WTC11 (cell line): ENCODE results near the gene TMEM144. TPM values are rescaled to one million over a fixed set of nuclear protein-coding genes. Genes with fewer than 3 reads are reported as not detected.

Experiments
- ATAC-seq: fragments of 200-7000 bp; cut with Tn5 transposase; 2 replicates; pipeline ENCODE4 v1.10.0; 2021; ENCODE audit warnings: mild to moderate bottlenecking, moderate library complexity
- CTCF ChIA-PET: fragments of 300-600 bp; sonication (Branson Sonifier 250); formaldehyde crosslinking; loops from one replicate; lab custom pipeline; 2021; ENCODE audit warnings: antibody characterized with exemption; lab: Charles Lee
- POLR2A ChIA-PET: fragments of 350-600 bp; sonication (Branson Sonifier 250); formaldehyde crosslinking; loops from one replicate; lab custom pipeline; 2021; ENCODE audit warnings: antibody characterized with exemption; lab: Charles Lee
- DNase-seq: peaks from one replicate; pipeline ENCODE4 v3.0.0; 2021; ENCODE audit warnings: low spot score
- H3K27ac Mint-ChIP-seq: 2 replicates; pipeline ENCODE4 v1.8.0; 2021; ENCODE audit warnings: mixed read lengths
- H3K27me3 Mint-ChIP-seq: 2 replicates; pipeline ENCODE4 v1.8.0; 2021; ENCODE audit warnings: low read depth, mild to moderate bottlenecking, moderate library complexity, mixed read lengths
- H3K36me3 Mint-ChIP-seq: 2 replicates; pipeline ENCODE4 v1.8.0; 2021; ENCODE audit warnings: mixed read lengths
- H3K4me1 Mint-ChIP-seq: 2 replicates; pipeline ENCODE4 v1.8.0; 2022; ENCODE audit warnings: mixed read lengths
- H3K4me3 Mint-ChIP-seq: 2 replicates; pipeline ENCODE4 v1.8.0; 2021; ENCODE audit warnings: mild to moderate bottlenecking, moderate library complexity, mixed read lengths
- H3K9me3 Mint-ChIP-seq: 2 replicates; pipeline ENCODE4 v1.8.0; 2021; ENCODE audit warnings: mixed read lengths
- ATF1 ChIP-seq: sonication (generic); formaldehyde crosslinking; IDR thresholded peaks from 2 replicates; pipeline ENCODE4 v1.8.1; 2023; ENCODE audit warnings: mild to moderate bottlenecking, moderate library complexity, missing genetic modification reagents
- GABPB1 ChIP-seq: sonication (generic); formaldehyde crosslinking; IDR thresholded peaks from 2 replicates; pipeline ENCODE4 v1.8.1; 2023; ENCODE audit warnings: mild to moderate bottlenecking, missing genetic modification reagents
- JAZF1 ChIP-seq: fragments of 250-450 bp; sonication (Bioruptor Pico); IDR thresholded peaks from 2 replicates; pipeline ENCODE4 v1.9.0; 2021; ENCODE audit warnings: moderate library complexity, mild to moderate bottlenecking, inconsistent platforms
- KAT7 ChIP-seq: sonication (generic); formaldehyde crosslinking; IDR thresholded peaks from 2 replicates; pipeline ENCODE4 v1.8.1; 2023; ENCODE audit warnings: missing genetic modification reagents, mild to moderate bottlenecking, borderline replicate concordance
- NFATC4 ChIP-seq: fragments of 250-450 bp; sonication (Bioruptor Pico); IDR thresholded peaks from 2 replicates; pipeline ENCODE4 v1.9.0; 2021; ENCODE audit warnings: mild to moderate bottlenecking
- NFE2L1 ChIP-seq: sonication (generic); formaldehyde crosslinking; IDR thresholded peaks from 2 replicates; pipeline ENCODE4 v1.8.1; 2023; ENCODE audit warnings: missing genetic modification reagents
- NR1H2 ChIP-seq: sonication (generic); formaldehyde crosslinking; IDR thresholded peaks from 2 replicates; pipeline ENCODE4 v1.9.0; 2021; ENCODE audit warnings: mild to moderate bottlenecking, moderate library complexity, missing genetic modification reagents
- PRRX2 ChIP-seq: fragments of 250-450 bp; sonication (Bioruptor Pico); IDR thresholded peaks from 2 replicates; pipeline ENCODE4 v1.8.0; 2021; ENCODE audit warnings: mild to moderate bottlenecking
- SMAD4 ChIP-seq: sonication (generic); formaldehyde crosslinking; IDR thresholded peaks from 2 replicates; pipeline ENCODE4 v1.8.0; 2022; ENCODE audit warnings: mild to moderate bottlenecking, missing genetic modification reagents
- TEAD1 ChIP-seq: sonication (generic); formaldehyde crosslinking; IDR thresholded peaks from 2 replicates; pipeline ENCODE4 v1.8.0; 2022; ENCODE audit warnings: mild to moderate bottlenecking, missing genetic modification reagents
- TEAD4 ChIP-seq: sonication (generic); formaldehyde crosslinking; IDR thresholded peaks from 2 replicates; pipeline ENCODE4 v1.8.0; 2022; ENCODE audit warnings: mild to moderate bottlenecking, missing genetic modification reagents
- ZNF121 ChIP-seq: sonication (generic); formaldehyde crosslinking; IDR thresholded peaks from 2 replicates; pipeline ENCODE4 v1.8.0; 2023; ENCODE audit warnings: missing genetic modification reagents
- ZNF317 ChIP-seq: sonication (generic); formaldehyde crosslinking; IDR thresholded peaks from 2 replicates; pipeline ENCODE4 v1.8.1; 2023; ENCODE audit warnings: low read depth, mild to moderate bottlenecking, moderate library complexity, missing genetic modification reagents, borderline replicate concordance
- total RNA-seq: library from RNA; stranded (reverse); gene quantifications from 3 replicates; pipeline ENCODE4 v1.2.3, GENCODE V29; 2021
- TF ChIP-seq, protein P1 (sequence below): sonication (generic); formaldehyde crosslinking; IDR thresholded peaks from 2 replicates; pipeline ENCODE4 v1.8.0; 2022; ENCODE audit warnings: mild to moderate bottlenecking, missing genetic modification reagents
- TF ChIP-seq, protein P2 (sequence below): sonication (generic); formaldehyde crosslinking; IDR thresholded peaks from 2 replicates; pipeline ENCODE4 v1.8.1; 2022; ENCODE audit warnings: low read depth, mild to moderate bottlenecking, moderate library complexity, missing genetic modification reagents, borderline replicate concordance
- TF ChIP-seq, protein P3 (sequence below): sonication (generic); formaldehyde crosslinking; IDR thresholded peaks from 2 replicates; pipeline ENCODE4 v1.8.0; 2022; ENCODE audit warnings: mild to moderate bottlenecking, missing genetic modification reagents
- TF ChIP-seq, protein P4 (sequence below): fragments of 250-450 bp; sonication (Bioruptor Pico); IDR thresholded peaks from 2 replicates; pipeline ENCODE4 v1.9.0; 2021; ENCODE audit warnings: mild to moderate bottlenecking
- TF ChIP-seq, protein P5 (sequence below): sonication (generic); formaldehyde crosslinking; IDR thresholded peaks from 2 replicates; pipeline ENCODE4 v1.8.1; 2023; ENCODE audit warnings: mild to moderate bottlenecking, missing genetic modification reagents, moderate library complexity
- TF ChIP-seq, protein P6 (sequence below): sonication (generic); formaldehyde crosslinking; IDR thresholded peaks from 2 replicates; pipeline ENCODE4 v1.8.0; 2023; ENCODE audit warnings: mild to moderate bottlenecking, missing genetic modification reagents

The TMEM144 gene
- total RNA-seq, 1 experiment from 2014 or later, result 3.8 TPM

DNA sequence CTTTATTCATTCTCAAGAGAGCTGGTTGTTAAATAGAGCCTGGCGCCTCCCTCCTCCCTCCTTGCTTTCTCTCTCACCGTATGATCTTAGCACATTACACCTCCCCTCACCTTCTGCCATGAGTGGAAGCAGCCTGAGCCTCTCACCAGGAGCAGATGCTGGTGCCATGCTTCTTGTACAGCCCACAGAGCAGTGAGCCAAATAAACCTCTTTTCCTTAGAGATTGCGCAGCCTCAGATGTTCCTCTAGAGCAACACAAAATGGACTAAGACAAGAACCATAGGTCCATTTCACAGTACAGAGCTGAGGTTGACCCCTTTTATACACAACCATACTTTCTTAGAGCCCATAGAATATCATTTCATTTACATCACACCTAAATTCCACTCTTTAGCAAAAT, 10.1 kb upstream of the TMEM144 start:
- Mint-ChIP-seq H3K9me3 (no peaks in the 10 kb centered on the region), H3K27me3 (no peaks in the 10 kb centered on the region), H3K36me3 (no peaks in the 10 kb centered on the region), H3K4me3 (no peak overlapping the region), H3K27ac (no peak overlapping the region), H3K4me1 (peaks cover 4% of the 10 kb centered on the region)
- ChIA-PET POLR2A (no interaction called here), CTCF (no interaction called here)
- DNase-seq, result no peak
- TF ChIP-seq SMAD4 (CRISPR knock-in tag), result no peak
- TF ChIP-seq, protein P1, sequence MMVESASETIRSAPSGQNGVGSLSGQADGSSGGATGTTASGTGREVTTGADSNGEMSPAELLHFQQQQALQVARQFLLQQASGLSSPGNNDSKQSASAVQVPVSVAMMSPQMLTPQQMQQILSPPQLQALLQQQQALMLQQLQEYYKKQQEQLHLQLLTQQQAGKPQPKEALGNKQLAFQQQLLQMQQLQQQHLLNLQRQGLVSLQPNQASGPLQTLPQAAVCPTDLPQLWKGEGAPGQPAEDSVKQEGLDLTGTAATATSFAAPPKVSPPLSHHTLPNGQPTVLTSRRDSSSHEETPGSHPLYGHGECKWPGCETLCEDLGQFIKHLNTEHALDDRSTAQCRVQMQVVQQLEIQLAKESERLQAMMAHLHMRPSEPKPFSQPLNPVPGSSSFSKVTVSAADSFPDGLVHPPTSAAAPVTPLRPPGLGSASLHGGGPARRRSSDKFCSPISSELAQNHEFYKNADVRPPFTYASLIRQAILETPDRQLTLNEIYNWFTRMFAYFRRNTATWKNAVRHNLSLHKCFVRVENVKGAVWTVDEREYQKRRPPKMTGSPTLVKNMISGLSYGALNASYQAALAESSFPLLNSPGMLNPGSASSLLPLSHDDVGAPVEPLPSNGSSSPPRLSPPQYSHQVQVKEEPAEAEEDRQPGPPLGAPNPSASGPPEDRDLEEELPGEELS (CRISPR knock-in tag), result no peak
- TF ChIP-seq KAT7 (CRISPR knock-in tag), result no peak
- TF ChIP-seq, protein P2, sequence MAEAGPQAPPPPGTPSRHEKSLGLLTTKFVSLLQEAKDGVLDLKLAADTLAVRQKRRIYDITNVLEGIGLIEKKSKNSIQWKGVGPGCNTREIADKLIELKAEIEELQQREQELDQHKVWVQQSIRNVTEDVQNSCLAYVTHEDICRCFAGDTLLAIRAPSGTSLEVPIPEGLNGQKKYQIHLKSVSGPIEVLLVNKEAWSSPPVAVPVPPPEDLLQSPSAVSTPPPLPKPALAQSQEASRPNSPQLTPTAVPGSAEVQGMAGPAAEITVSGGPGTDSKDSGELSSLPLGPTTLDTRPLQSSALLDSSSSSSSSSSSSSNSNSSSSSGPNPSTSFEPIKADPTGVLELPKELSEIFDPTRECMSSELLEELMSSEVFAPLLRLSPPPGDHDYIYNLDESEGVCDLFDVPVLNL, result no peak
- no peak for TF ChIP-seq NR1H2 (CRISPR knock-in tag)
- no peak for TF ChIP-seq NFE2L1
- TF ChIP-seq ATF1 (CRISPR knock-in tag), result no peak
- no peak for TF ChIP-seq TEAD1
- TF ChIP-seq, protein P3, sequence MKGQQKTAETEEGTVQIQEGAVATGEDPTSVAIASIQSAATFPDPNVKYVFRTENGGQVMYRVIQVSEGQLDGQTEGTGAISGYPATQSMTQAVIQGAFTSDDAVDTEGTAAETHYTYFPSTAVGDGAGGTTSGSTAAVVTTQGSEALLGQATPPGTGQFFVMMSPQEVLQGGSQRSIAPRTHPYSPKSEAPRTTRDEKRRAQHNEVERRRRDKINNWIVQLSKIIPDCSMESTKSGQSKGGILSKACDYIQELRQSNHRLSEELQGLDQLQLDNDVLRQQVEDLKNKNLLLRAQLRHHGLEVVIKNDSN (CRISPR knock-in tag), result no peak
- TF ChIP-seq, protein P4, sequence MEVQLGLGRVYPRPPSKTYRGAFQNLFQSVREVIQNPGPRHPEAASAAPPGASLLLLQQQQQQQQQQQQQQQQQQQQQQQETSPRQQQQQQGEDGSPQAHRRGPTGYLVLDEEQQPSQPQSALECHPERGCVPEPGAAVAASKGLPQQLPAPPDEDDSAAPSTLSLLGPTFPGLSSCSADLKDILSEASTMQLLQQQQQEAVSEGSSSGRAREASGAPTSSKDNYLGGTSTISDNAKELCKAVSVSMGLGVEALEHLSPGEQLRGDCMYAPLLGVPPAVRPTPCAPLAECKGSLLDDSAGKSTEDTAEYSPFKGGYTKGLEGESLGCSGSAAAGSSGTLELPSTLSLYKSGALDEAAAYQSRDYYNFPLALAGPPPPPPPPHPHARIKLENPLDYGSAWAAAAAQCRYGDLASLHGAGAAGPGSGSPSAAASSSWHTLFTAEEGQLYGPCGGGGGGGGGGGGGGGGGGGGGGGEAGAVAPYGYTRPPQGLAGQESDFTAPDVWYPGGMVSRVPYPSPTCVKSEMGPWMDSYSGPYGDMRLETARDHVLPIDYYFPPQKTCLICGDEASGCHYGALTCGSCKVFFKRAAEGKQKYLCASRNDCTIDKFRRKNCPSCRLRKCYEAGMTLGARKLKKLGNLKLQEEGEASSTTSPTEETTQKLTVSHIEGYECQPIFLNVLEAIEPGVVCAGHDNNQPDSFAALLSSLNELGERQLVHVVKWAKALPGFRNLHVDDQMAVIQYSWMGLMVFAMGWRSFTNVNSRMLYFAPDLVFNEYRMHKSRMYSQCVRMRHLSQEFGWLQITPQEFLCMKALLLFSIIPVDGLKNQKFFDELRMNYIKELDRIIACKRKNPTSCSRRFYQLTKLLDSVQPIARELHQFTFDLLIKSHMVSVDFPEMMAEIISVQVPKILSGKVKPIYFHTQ (CRISPR knock-in tag), result no peak
- ATAC-seq, result no peak

DNA sequence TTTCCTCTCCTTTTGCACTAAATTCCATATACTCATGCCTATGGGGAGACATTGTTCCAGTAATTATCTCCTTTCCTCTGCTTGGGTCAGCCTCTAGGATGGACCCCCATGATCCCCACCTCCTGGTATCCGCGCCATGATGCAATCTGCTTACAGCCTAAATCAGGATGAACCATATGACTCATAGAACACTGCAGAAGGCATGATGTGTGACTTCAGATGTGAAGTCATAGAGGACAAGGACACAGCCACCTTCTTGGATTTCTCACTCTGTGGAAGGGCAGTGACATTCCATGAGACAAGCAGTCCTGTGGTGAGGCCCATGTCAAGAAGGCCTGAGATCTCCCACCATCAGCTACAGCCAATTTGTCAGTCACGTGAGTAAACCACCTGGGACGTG, 9.0 kb upstream of the TMEM144 start:
- no peaks in the 10 kb centered on the region for H3K36me3 Mint-ChIP-seq
- no peak overlapping the region for H3K4me3 Mint-ChIP-seq
- no peak for ATAC-seq
- no peak for DNase-seq
- TF ChIP-seq, protein P1 (CRISPR knock-in tag), result no peak
- TF ChIP-seq, protein P5, sequence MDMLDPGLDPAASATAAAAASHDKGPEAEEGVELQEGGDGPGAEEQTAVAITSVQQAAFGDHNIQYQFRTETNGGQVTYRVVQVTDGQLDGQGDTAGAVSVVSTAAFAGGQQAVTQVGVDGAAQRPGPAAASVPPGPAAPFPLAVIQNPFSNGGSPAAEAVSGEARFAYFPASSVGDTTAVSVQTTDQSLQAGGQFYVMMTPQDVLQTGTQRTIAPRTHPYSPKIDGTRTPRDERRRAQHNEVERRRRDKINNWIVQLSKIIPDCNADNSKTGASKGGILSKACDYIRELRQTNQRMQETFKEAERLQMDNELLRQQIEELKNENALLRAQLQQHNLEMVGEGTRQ (CRISPR knock-in tag), result no peak
- TF ChIP-seq PRRX2 (CRISPR knock-in tag), result no peak
- TF ChIP-seq, protein P6, sequence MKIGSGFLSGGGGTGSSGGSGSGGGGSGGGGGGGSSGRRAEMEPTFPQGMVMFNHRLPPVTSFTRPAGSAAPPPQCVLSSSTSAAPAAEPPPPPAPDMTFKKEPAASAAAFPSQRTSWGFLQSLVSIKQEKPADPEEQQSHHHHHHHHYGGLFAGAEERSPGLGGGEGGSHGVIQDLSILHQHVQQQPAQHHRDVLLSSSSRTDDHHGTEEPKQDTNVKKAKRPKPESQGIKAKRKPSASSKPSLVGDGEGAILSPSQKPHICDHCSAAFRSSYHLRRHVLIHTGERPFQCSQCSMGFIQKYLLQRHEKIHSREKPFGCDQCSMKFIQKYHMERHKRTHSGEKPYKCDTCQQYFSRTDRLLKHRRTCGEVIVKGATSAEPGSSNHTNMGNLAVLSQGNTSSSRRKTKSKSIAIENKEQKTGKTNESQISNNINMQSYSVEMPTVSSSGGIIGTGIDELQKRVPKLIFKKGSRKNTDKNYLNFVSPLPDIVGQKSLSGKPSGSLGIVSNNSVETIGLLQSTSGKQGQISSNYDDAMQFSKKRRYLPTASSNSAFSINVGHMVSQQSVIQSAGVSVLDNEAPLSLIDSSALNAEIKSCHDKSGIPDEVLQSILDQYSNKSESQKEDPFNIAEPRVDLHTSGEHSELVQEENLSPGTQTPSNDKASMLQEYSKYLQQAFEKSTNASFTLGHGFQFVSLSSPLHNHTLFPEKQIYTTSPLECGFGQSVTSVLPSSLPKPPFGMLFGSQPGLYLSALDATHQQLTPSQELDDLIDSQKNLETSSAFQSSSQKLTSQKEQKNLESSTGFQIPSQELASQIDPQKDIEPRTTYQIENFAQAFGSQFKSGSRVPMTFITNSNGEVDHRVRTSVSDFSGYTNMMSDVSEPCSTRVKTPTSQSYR (CRISPR knock-in tag), result no peak
- TF ChIP-seq NFATC4 (CRISPR knock-in tag), result no peak
- TF ChIP-seq ZNF317 (CRISPR knock-in tag), result no peak
- no peak for TF ChIP-seq SMAD4 (CRISPR knock-in tag)
- no peak for TF ChIP-seq TEAD4 (CRISPR knock-in tag)
- TF ChIP-seq ZNF121, result no peak
- TF ChIP-seq GABPB1 (CRISPR knock-in tag), result no peak
- no peak for TF ChIP-seq JAZF1
- TF ChIP-seq, all 79 proteins: peak for 0
- Mint-ChIP-seq H3K9me3 (peaks cover 5% of the 10 kb centered on the region; the same call in 1 of the 2 replicates), H3K4me1 (peaks cover 4% of the 10 kb centered on the region), H3K27ac (no peak overlapping the region), H3K27me3 (no peaks in the 10 kb centered on the region)
- CTCF ChIA-PET, result no interaction called here
- POLR2A ChIA-PET, result no interaction called here
